GM19238 (cell line): ENCODE results near the gene FOSL1.
"Not testable (repeated sequence)": the region's sequence is repeated elsewhere in the genome, so short reads cannot be mapped to it uniquely, and the experiment has no call there.

Source experiments
- DNase-seq: peaks from one replicate; pipeline ENCODE4 v3.0.0; 2011; ENCODE audit warnings: low spot score; ENCODE audit not compliant: insufficient read length

The FOSL1 gene

DNA sequence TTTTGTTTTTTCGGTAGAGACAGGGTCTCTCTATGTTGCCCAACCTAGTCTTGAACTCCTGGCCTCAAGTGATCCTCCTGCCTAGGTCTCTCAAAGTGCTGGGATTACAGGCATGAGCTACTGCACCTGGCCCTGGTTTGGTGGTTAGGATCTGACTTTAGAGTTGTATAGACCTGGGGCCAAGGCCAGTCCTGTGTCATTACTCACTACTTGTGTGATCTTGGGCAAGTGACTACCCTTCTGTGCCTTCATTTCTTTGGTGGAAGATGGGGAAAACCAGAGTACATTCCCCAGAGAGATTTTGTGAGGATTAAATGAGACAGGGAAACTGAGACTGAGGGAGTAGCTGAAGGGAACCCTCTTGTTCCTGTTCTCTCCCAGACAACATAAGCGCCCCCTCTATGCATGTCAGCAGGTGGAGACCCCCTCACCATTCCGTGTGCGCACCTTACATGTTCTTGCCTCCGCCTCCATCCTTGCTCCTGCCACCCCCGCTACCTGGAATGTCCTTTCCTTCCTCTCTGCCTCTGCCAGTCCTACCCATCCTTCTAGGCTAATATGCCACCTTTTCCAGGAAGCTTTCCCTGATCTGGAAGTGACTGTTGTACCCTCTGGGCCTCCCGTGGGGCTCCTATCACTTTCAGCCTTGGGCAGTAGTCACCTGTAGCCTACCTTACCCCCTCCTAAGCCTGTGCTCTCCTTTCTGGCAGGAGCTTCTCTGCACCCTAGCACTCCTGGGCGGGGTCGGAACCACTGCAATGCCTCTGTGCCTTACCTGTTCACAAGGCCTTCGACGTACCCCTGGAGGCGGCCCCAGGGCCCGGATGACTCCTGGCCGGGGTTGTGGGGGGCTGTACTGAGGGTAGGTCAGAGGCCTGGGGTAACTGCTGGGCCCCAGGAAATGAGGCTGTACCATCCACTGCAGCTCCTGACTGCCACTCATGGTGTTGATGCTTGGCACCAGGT is 3.9 kb downstream of the FOSL1 start:
- DNase-seq: no peak

- DNase-seq: no peak
Measured at GRCh38 chr11:65895482-65895981, 4.7 kb downstream of the FOSL1 start.

- DNase-seq: no peak
Measured at GRCh38 chr11:65894034-65894591, 6.1 kb downstream of the FOSL1 start.

DNA sequence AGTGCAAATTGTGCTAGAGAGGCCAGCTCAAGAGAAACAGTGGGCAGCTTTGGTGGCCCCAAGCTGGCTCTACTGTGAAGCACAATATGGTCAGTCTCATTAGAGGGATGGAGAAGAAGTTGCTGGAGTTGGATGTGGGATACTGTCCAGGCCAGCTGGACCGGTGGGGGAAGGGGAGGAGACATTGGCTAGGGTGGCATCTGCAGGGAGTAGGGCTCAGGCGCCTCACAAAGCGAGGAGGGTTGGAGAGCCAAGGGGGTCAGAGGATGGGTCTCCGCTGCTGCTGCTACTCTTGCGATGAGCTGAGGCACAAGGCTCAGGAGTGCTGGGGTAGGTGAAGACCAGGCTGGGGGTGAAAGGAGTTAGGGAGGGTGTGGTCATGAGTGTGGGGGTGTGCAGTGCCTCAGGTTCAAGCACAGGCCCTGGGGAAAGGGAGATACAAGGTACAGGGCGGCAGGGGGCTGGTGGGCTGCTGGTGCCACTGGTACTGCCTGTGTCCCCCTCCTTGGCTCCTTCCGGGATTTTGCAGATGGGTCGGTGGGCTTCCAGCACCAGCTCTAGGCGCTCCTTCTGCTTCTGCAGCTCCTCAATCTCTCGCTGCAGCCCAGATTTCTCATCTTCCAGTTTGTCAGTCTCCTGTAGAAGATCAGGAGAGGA is 7.4 kb downstream of the FOSL1 start:
- no peak for DNase-seq

DNA sequence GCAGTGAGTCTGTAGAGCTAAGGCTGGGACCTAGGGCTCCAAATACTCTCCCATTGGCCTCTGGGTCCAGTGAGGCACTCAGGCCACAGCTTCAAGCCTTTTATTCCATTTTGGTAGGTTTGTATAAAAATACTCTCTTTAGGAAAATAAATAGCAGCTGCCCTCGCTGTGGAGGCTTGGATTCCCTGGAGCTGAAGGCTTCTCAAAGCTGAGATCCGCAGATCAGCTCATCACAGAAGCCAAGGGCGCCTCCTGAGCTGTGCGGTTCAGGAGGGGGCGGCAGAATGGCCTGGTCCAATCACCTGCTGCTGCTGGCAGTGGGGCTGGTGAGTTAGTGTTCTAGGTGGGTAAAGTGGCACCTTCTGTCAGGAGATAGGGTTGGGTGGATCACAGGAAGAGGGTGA is 8.0 kb downstream of the FOSL1 start:
- not testable (repeated sequence) for DNase-seq

- no peak for DNase-seq
Measured at GRCh38 chr11:65891219-65892136, 8.7 kb downstream of the FOSL1 start.

DNA sequence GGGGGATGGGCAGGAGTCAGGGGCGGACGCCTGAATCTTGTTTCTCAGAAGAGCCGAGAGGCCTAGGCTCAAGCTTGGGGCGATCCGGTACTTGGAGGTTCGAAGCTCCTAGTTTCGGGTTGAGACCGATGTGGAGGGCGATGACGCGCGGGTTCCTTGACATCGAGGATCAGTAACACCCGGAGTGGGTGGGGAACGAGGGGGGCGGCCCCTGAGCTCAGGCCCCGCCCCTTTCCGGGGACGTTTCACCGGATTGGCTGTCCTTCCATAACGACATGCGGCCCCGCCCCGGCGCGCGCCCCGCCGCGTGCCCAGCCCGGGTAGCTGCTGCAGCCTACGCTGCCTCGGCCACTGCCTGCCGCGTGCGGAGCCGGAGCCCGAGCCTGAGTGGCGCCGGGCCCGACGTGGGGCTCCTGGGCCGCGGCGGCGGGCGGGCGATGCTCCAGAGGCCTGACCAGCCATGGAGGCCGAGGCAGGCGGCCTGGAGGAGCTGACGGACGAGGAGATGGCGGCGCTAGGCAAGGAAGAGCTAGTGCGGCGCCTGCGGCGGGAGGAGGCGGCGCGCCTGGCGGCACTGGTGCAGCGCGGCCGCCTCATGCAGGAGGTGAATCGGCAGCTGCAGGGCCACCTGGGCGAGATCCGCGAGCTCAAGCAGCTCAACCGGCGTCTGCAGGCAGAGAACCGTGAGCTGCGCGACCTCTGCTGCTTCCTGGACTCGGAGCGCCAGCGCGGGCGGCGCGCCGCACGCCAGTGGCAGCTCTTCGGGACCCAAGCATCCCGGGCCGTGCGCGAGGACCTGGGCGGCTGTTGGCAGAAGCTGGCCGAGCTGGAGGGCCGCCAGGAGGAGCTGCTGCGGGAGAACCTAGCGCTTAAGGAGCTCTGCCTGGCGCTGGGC is 9.6 kb downstream of the FOSL1 start, which contains the start of gene CCDC85B:
Gene CCDC85B (plus strand): TSS at position 350 of the 895 bp plus-strand sequence. CDS start 111 bp downstream, at position 461.
- peak; percentile 91 for DNase-seq

DNA sequence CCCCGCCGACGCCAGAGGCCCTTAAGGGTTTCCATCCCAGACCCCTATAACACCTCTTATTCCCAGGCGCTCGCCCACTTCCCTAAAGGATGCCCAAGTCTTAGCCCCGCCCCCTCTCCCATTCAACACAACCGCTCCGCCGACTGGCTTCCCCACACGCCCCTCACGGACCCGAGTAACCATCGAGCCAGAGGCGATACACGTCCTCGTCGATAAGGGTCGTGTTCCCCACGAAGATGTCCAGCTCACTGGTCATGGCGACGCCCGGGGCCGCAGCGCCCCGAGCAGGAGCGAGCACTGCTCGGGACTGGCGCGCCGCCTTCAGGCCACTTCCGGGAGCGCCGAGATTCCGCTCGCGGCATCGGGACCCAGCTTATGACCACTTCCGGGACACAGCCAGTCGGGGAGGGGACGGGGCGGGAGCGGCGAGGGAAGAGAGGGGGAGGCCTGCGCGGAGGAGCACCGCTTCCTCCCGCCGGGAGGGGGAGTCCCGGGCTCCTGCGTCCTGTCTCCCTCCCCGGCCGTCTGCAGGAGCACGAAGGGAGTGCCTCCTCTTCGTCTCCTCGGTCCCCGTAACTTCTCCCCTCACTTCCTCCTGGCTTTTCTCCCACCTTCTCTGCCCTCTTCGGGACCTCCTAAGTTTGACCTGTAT is 11.9 kb downstream of the FOSL1 start, which contains the start of gene FIBP:
Gene FIBP (minus strand): TSS at position 309 of the 652 bp plus-strand sequence. CDS start 53 bp downstream, at position 256.
- DNase-seq: peak; percentile 99

- DNase-seq: no peak
Measured at GRCh38 chr11:65887723-65888162, 12.4 kb downstream of the FOSL1 start.

- no peak for DNase-seq
Measured at GRCh38 chr11:65886826-65887722, 13.1 kb downstream of the FOSL1 start.

- DNase-seq: no peak
Measured at GRCh38 chr11:65885808-65886536, 14.2 kb downstream of the FOSL1 start.

GRCh38 chr11:65885231-65885630 is 15.0 kb downstream of the FOSL1 start:
- no peak for DNase-seq

DNA sequence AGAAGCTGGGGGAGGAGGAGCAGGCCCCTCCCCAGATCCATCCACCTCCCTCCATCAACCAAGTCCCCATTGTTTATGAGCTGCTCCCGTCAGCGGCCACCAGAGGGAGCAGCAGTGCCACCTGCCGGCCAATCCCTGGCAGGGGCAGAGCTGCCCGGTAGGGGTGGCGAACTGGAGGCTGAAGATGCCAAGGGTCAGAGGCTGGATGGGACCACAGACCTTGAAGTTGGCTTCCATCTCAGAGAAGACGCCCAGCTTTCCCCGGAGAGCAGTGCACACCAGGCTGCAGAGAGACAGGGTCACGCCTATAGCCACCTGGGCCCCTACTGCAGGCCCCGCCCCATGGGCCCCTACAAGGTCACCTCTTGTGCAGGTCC is 15.5 kb downstream of the FOSL1 start:
- DNase-seq: peak; percentile 85

DNA sequence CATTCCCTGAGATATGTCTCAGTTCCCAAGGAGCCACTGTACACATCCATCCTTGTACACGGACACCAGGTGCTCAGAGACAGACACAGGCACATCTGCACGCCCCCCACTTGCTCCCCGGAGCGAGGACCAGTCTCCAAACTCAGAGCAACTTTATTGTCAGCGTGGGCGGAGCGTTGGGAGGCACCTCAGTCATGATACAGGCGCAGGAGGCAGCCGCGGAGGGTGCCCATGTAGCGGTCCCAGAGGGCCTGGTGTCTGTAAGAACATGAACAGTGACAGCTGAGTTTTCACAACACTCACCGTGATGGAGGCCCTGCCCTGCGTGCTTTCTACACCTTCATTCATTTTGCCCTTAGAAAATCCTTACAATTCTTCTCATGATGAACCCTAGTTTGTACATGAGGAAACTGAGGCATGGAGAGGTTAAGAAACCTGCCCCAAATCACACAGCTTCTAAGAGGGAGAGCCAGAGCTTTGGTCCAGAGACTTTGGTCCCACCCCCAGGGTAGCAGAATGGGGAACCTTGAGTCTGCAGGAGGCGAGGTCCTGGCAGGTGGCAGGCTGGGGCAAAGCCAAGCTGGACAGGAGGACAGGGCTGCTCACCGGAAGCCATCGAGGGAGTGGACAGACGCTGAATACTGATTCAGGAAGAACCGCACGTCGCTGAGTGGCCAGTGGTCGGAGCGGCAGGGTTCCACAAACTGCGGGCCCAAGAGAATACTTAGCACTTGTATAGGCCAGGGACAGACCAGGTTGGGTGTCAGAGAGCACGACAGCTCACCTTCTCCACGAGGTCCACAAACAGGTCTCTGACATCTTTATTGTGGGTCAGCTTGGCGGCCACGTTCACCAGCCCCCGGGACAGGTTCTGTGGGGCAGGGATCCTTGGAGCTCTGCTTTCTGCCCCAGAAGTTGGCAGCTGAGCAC is 16.1 kb downstream of the FOSL1 start:
- DNase-seq: no peak

- no peak for DNase-seq
Measured at GRCh38 chr11:65883058-65883761, 17.0 kb downstream of the FOSL1 start.
